HUDEP-2 (cell line): ENCODE data around the gene TMEM42.

Experiments used
- DNase-seq, 76 experiments: peaks; one replicate each; lab custom pipeline; 2025; ENCODE audit not compliant: unreplicated experiment in 76 of 76; lab: John Stamatoyannopoulos, UW

TMEM42 gene

GRCh38 chr3:44870375-44871061, 8.8 kb downstream of the TMEM42 start:
- DNase-seq: no peak

GRCh38 chr3:44874308-44874707, 12.6 kb downstream of the TMEM42 start, which contains the start of gene TGM4:
TSS of gene TGM4 (plus strand) at chr3:44874608. CDS start at chr3:44874679, 71 bp downstream.
- no peak for DNase-seq

- no peak for DNase-seq
These were observed 13.9 kb downstream of the TMEM42 start for GRCh38 chr3:44875596-44875995.

- DNase-seq: no peak
These were observed 15.6 kb downstream of the TMEM42 start for GRCh38 chr3:44877333-44877732.

- no peak for DNase-seq
These were observed 18.6 kb downstream of the TMEM42 start for GRCh38 chr3:44880284-44880683.

GRCh38 chr3:44883213-44883955, 21.7 kb downstream of the TMEM42 start:
- no peak for DNase-seq

- no peak for DNase-seq
These were observed 22.3 kb downstream of the TMEM42 start for GRCh38 chr3:44883999-44884431.

- DNase-seq: peak in 12 of 76 experiments; percentile 1 to 41 (median 15)
These were observed 23.9 kb downstream of the TMEM42 start for GRCh38 chr3:44885618-44886017.

GRCh38 chr3:44886561-44886960, 24.8 kb downstream of the TMEM42 start:
- DNase-seq: no peak

- DNase-seq: no peak
These were observed 25.4 kb downstream of the TMEM42 start for GRCh38 chr3:44887101-44887500.

- DNase-seq: no peak
These were observed 28.5 kb downstream of the TMEM42 start for GRCh38 chr3:44890258-44890657.

- DNase-seq: no peak
These were observed 29.1 kb downstream of the TMEM42 start for GRCh38 chr3:44890852-44891251.

- DNase-seq: no peak
These were observed 31.0 kb downstream of the TMEM42 start for GRCh38 chr3:44892689-44893088.

- DNase-seq: no peak
These were observed 31.4 kb downstream of the TMEM42 start for GRCh38 chr3:44893097-44893496.

GRCh38 chr3:44894485-44894884, 32.8 kb downstream of the TMEM42 start:
- no peak for DNase-seq

GRCh38 chr3:44896440-44896839, 34.7 kb downstream of the TMEM42 start:
- DNase-seq: no peak

- no peak for DNase-seq
These were observed 38.1 kb downstream of the TMEM42 start for GRCh38 chr3:44899683-44900367.

GRCh38 chr3:44902628-44903027, 40.9 kb downstream of the TMEM42 start:
- DNase-seq: no peak

GRCh38 chr3:44903314-44903713, 41.6 kb downstream of the TMEM42 start:
- no peak for DNase-seq

GRCh38 chr3:44903751-44904150, 42.0 kb downstream of the TMEM42 start:
- no peak for DNase-seq

GRCh38 chr3:44905446-44906157, 43.9 kb downstream of the TMEM42 start:
- DNase-seq: no peak
